HepG2 (cell line): ENCODE data around the gene CDYL. TPM values are rescaled to one million over a fixed set of nuclear protein-coding genes. Genes with fewer than 3 reads are reported as not detected.
A peak's percentile ranks its signal among the peaks of the same experiment; 100 is the strongest.

Experiments used
- AGO2 ChIP-seq: fragments of 200-400 bp; formaldehyde crosslinking; optimal IDR thresholded peaks from 2 replicates; pipeline ENCODE3; 2017; ENCODE audit warnings: mild to moderate bottlenecking, low read depth, low read length, moderate library complexity
- ARNT2 ChIP-seq: sonication (generic); formaldehyde crosslinking; IDR thresholded peaks from 2 replicates; pipeline ENCODE4 v1.8.0; 2022; ENCODE audit warnings: mild to moderate bottlenecking, low read depth, missing genetic modification reagents, moderate library complexity
- DMTF1 ChIP-seq: sonication (generic); formaldehyde crosslinking; IDR thresholded peaks from 2 replicates; pipeline ENCODE4 v1.4.0; 2020; ENCODE audit warnings: mild to moderate bottlenecking, missing genetic modification reagents
- GTF2F1 ChIP-seq: fragments of 150-350 bp; IDR thresholded peaks from 2 replicates; pipeline ENCODE4 v1.6.1; 2014; ENCODE audit warnings: low read length
- GZF1 ChIP-seq: sonication (generic); formaldehyde crosslinking; IDR thresholded peaks from 2 replicates; pipeline ENCODE4 v1.5.1; 2020; ENCODE audit warnings: mild to moderate bottlenecking, missing genetic modification reagents
- HOXA7 ChIP-seq: sonication (generic); formaldehyde crosslinking; IDR thresholded peaks from 2 replicates; pipeline ENCODE4 v1.8.1; 2022; ENCODE audit warnings: mild to moderate bottlenecking, missing genetic modification reagents, moderate library complexity
- JARID2 ChIP-seq: sonication (generic); formaldehyde crosslinking; IDR thresholded peaks from 2 replicates; pipeline ENCODE4 v1.8.1; 2023; ENCODE audit warnings: missing genetic modification reagents, inconsistent platforms; ENCODE audit not compliant: insufficient replicate concordance
- MIER3 ChIP-seq: IDR thresholded peaks from 2 replicates; pipeline ENCODE4 v1.6.1; 2016; ENCODE audit warnings: missing compliant biosample characterization, borderline replicate concordance
- MZF1 ChIP-seq: sonication (generic); formaldehyde crosslinking; IDR thresholded peaks from 2 replicates; pipeline ENCODE4 v1.8.1; 2023; ENCODE audit warnings: mild to moderate bottlenecking, missing genetic modification reagents, borderline replicate concordance
- RARG ChIP-seq: sonication (generic); formaldehyde crosslinking; IDR thresholded peaks from 2 replicates; pipeline ENCODE4 v1.4.0; 2020; ENCODE audit warnings: low read depth, mild to moderate bottlenecking, missing genetic modification reagents
- RFXANK ChIP-seq: IDR thresholded peaks from 2 replicates; pipeline ENCODE4 v1.6.1; 2016
- SSRP1 ChIP-seq: IDR thresholded peaks from 2 replicates; pipeline ENCODE4 v1.6.1; 2016; ENCODE audit warnings: control low read depth
- SUZ12 ChIP-seq: fragments of 150-350 bp; IDR thresholded peaks from 2 replicates; pipeline ENCODE4 v1.6.1; 2014; ENCODE audit warnings: low read depth, low read length
- ZNF501 ChIP-seq: sonication (generic); formaldehyde crosslinking; IDR thresholded peaks from 2 replicates; pipeline ENCODE4 v1.5.1; 2020; ENCODE audit warnings: mild to moderate bottlenecking, moderate library complexity, missing genetic modification reagents
- ZNF567 ChIP-seq: sonication (generic); formaldehyde crosslinking; IDR thresholded peaks from 2 replicates; pipeline ENCODE4 v1.8.1; 2023; ENCODE audit warnings: mild to moderate bottlenecking, missing genetic modification reagents, borderline replicate concordance
- ZNF589 ChIP-seq: sonication (generic); formaldehyde crosslinking; conservative IDR thresholded peaks from 2 replicates; pipeline ENCODE4 v1.8.0; 2022; ENCODE audit warnings: mild to moderate bottlenecking, moderate library complexity, missing genetic modification reagents
- ZNF816 ChIP-seq: sonication (generic); formaldehyde crosslinking; IDR thresholded peaks from 2 replicates; pipeline ENCODE4 v1.8.0; 2022; ENCODE audit warnings: missing genetic modification reagents, mild to moderate bottlenecking, borderline replicate concordance
- ZNF883 ChIP-seq: sonication (generic); formaldehyde crosslinking; IDR thresholded peaks from 2 replicates; pipeline ENCODE4 v1.5.1; 2020; ENCODE audit warnings: mild to moderate bottlenecking, missing genetic modification reagents; ENCODE audit errors: not compliant biosample characterization
- ZSCAN22 ChIP-seq: sonication (generic); formaldehyde crosslinking; IDR thresholded peaks from 2 replicates; pipeline ENCODE4 v1.4.0; 2020; ENCODE audit warnings: mild to moderate bottlenecking, missing genetic modification reagents
- polyA plus RNA-seq, 8 experiments: library from polyadenylated mRNA; depleted of rRNA in 3 of 8; stranded (reverse) in 7 of 8; unstranded in 1 of 8; fragments of >200 nt; fragmentation: Illumina TruSeq in 4 of 8; extraction: Trizol in 4 of 8; gene quantifications; 2 replicates each; pipeline versions ENCODE4 v1.2.1 to v1.2.3, GENCODE V29; 2011 to 2016; ENCODE audit warnings: low read depth in 4 of 8, missing spikeins in 1 of 8, mixed read lengths in 1 of 8; ENCODE audit not compliant: insufficient read depth in 1 of 8
- total RNA-seq, 5 experiments: library from RNA; depleted of rRNA; stranded (reverse); fragments of >200 nt; fragmentation: Illumina TruSeq; extraction: Trizol; gene quantifications; 2 replicates each; pipeline ENCODE4 v1.2.3, GENCODE V29; 2016; ENCODE audit warnings: low read depth in 1 of 5
- TF ChIP-seq, protein P1 (sequence below): sonication (generic); formaldehyde crosslinking; IDR thresholded peaks from 2 replicates; pipeline ENCODE4 v1.4.0; 2020; ENCODE audit warnings: missing genetic modification reagents
- TF ChIP-seq, protein P2 (sequence below): sonication (generic); formaldehyde crosslinking; IDR thresholded peaks from 2 replicates; pipeline ENCODE4 v1.4.0; 2020; ENCODE audit warnings: missing genetic modification reagents

Gene CDYL
- total and polyA plus RNA-seq, 2 of the 13 experiments (the other 11 are each of a cell fraction or from before 2014, with no cell fraction given) = 22.8 to 105 TPM

DNA sequence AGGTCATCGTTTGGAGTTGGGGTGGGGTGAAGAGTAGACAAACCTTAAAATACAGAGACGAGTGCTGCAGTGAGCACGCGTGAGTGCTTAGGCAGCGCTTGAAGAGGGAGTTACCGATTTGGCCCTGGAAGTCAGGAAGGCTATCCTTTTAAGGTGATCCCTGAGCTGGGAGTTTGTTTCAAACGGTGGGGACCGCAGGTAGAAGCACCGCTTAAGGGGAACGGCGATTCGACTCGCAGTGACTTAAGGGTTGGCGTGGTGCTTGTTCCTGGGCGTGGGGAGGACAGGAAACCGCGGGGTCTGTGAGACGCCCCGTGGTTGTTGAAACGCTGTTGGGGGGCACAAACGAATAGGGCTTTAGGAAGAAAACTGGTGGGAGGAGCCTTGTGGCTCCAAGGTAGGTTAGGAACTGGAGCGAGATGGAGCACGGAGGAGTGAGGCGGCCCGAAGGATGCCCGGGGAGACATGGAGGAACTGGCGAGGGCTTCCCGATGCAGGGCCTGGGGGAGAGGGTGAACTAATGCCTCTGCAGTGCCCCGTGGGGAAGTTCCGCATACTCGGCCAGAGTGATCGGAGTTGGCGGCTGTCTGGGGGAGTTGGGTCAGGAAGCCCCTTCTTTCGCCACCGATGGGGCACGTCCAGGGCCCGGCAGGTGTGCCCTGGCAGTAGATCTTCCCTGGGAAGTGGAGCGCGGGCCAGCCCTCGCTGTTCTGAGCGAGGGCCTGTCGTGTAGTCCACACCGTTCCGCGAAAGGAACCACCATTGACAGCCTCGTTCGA, 1.3 kb upstream of the CDYL start (continued):
- 0 out of 2 replicates have a peak, but pooled peaks have one; percentile 15 for TF ChIP-seq HOXA7 (CRISPR knock-in tag)
- TF ChIP-seq ZNF816 (CRISPR knock-in tag) = no peak
- TF ChIP-seq ZNF589 (CRISPR knock-in tag) = no peak
- TF ChIP-seq ZSCAN22 (CRISPR knock-in tag) = no peak
- TF ChIP-seq SUZ12 = no peak
- no peak for TF ChIP-seq RFXANK (CRISPR knock-in tag)
- TF ChIP-seq RARG (CRISPR knock-in tag) = no peak
- 0 out of 2 replicates have a peak, but pooled peaks have one; percentile 31 for TF ChIP-seq ZNF501 (CRISPR knock-in tag)
- peak; percentile 11; the same call in 1 of the 2 replicates for TF ChIP-seq ARNT2 (CRISPR knock-in tag)
- no peak for TF ChIP-seq ZNF567 (CRISPR knock-in tag)
- TF ChIP-seq GZF1 (CRISPR knock-in tag) = no peak
- no peak for TF ChIP-seq AGO2
- TF ChIP-seq GTF2F1 = no peak
- no peak for TF ChIP-seq MIER3 (CRISPR knock-in tag)
- TF ChIP-seq DMTF1 (CRISPR knock-in tag) = no peak
- peak; percentile 46 for TF ChIP-seq ZNF883 (CRISPR knock-in tag)
- TF ChIP-seq MZF1 = 0 out of 2 replicates have a peak, but pooled peaks have one; percentile 61
- TF ChIP-seq, protein P1, sequence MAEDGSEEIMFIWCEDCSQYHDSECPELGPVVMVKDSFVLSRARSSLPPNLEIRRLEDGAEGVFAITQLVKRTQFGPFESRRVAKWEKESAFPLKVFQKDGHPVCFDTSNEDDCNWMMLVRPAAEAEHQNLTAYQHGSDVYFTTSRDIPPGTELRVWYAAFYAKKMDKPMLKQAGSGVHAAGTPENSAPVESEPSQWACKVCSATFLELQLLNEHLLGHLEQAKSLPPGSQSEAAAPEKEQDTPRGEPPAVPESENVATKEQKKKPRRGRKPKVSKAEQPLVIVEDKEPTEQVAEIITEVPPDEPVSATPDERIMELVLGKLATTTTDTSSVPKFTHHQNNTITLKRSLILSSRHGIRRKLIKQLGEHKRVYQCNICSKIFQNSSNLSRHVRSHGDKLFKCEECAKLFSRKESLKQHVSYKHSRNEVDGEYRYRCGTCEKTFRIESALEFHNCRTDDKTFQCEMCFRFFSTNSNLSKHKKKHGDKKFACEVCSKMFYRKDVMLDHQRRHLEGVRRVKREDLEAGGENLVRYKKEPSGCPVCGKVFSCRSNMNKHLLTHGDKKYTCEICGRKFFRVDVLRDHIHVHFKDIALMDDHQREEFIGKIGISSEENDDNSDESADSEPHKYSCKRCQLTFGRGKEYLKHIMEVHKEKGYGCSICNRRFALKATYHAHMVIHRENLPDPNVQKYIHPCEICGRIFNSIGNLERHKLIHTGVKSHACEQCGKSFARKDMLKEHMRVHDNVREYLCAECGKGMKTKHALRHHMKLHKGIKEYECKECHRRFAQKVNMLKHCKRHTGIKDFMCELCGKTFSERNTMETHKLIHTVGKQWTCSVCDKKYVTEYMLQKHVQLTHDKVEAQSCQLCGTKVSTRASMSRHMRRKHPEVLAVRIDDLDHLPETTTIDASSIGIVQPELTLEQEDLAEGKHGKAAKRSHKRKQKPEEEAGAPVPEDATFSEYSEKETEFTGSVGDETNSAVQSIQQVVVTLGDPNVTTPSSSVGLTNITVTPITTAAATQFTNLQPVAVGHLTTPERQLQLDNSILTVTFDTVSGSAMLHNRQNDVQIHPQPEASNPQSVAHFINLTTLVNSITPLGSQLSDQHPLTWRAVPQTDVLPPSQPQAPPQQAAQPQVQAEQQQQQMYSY = no peak
- TF ChIP-seq, protein P2, sequence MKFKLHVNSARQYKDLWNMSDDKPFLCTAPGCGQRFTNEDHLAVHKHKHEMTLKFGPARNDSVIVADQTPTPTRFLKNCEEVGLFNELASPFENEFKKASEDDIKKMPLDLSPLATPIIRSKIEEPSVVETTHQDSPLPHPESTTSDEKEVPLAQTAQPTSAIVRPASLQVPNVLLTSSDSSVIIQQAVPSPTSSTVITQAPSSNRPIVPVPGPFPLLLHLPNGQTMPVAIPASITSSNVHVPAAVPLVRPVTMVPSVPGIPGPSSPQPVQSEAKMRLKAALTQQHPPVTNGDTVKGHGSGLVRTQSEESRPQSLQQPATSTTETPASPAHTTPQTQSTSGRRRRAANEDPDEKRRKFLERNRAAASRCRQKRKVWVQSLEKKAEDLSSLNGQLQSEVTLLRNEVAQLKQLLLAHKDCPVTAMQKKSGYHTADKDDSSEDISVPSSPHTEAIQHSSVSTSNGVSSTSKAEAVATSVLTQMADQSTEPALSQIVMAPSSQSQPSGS (CRISPR knock-in tag) = no peak
- TF ChIP-seq SSRP1 = no peak
- TF ChIP-seq JARID2 (CRISPR knock-in tag) = no peak
